NCI-H2227 (cell line): Measurements from ENCODE around the gene MARK4.
"Not testable (repeated sequence)": the region's sequence is repeated elsewhere in the genome, so short reads cannot be mapped to it uniquely, and the experiment has no call there.

Source experiments
- DNase-seq: peaks from one replicate; lab custom pipeline; 2025; ENCODE audit not compliant: unreplicated experiment; lab: John Stamatoyannopoulos, UW

The MARK4 gene

GRCh38 chr19:45243144-45243732, 7.8 kb upstream of the MARK4 start:
- no peak for DNase-seq

GRCh38 chr19:45244133-45244794, 6.8 kb upstream of the MARK4 start:
- DNase-seq, result no peak

- DNase-seq, result no peak
Measured at GRCh38 chr19:45245334-45245787, 5.7 kb upstream of the MARK4 start, which contains the start of gene EXOC3L2. Gene EXOC3L2 (minus strand): TSS chr19:45245407. CDS start chr19:45239045, 6,362 bp downstream.

GRCh38 chr19:45245826-45246225, 5.2 kb upstream of the MARK4 start:
- no peak for DNase-seq

GRCh38 chr19:45247136-45247535, 3.9 kb upstream of the MARK4 start:
- DNase-seq, result no peak

GRCh38 chr19:45249261-45250033, 1.6 kb upstream of the MARK4 start:
- no peak for DNase-seq

GRCh38 chr19:45250216-45250831, 747 bp upstream of the MARK4 start:
- DNase-seq, result no peak

GRCh38 chr19:45251452-45252354, 632 bp downstream of the MARK4 start:
- DNase-seq, result no peak

- DNase-seq, result no peak
Measured at GRCh38 chr19:45253396-45254027, 2.4 kb downstream of the MARK4 start.

GRCh38 chr19:45254044-45254531, 3.0 kb downstream of the MARK4 start:
- no peak for DNase-seq

- no peak for DNase-seq
Measured at GRCh38 chr19:45255611-45256157, 4.6 kb downstream of the MARK4 start.

GRCh38 chr19:45256836-45257235, 5.8 kb downstream of the MARK4 start:
- DNase-seq, result no peak

- DNase-seq, result no peak
Measured at GRCh38 chr19:45258862-45259261, 7.8 kb downstream of the MARK4 start.

GRCh38 chr19:45262570-45262969, 11.5 kb downstream of the MARK4 start:
- no peak for DNase-seq

- no peak for DNase-seq
Measured at GRCh38 chr19:45263013-45263412, 11.9 kb downstream of the MARK4 start.

- no peak for DNase-seq
Measured at GRCh38 chr19:45264781-45265317, 13.8 kb downstream of the MARK4 start.

- no peak for DNase-seq
Measured at GRCh38 chr19:45265375-45265774, 14.3 kb downstream of the MARK4 start.

- DNase-seq, result no peak
Measured at GRCh38 chr19:45267296-45267695, 16.2 kb downstream of the MARK4 start.

- not testable (repeated sequence) for DNase-seq
Measured at GRCh38 chr19:45269939-45270338, 18.9 kb downstream of the MARK4 start.
